ENCODE results near the gene PRR7.

The PRR7 gene

GRCh38 chr5:177472460-177473442 lies 26.1 kb downstream of the PRR7 start:
- TF ChIP-seq, protein P1, sequence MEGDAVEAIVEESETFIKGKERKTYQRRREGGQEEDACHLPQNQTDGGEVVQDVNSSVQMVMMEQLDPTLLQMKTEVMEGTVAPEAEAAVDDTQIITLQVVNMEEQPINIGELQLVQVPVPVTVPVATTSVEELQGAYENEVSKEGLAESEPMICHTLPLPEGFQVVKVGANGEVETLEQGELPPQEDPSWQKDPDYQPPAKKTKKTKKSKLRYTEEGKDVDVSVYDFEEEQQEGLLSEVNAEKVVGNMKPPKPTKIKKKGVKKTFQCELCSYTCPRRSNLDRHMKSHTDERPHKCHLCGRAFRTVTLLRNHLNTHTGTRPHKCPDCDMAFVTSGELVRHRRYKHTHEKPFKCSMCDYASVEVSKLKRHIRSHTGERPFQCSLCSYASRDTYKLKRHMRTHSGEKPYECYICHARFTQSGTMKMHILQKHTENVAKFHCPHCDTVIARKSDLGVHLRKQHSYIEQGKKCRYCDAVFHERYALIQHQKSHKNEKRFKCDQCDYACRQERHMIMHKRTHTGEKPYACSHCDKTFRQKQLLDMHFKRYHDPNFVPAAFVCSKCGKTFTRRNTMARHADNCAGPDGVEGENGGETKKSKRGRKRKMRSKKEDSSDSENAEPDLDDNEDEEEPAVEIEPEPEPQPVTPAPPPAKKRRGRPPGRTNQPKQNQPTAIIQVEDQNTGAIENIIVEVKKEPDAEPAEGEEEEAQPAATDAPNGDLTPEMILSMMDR (IDR thresholded peaks at IDR 0.05; ENCODE audit: control insufficient read depth, extremely low read depth, insufficient read depth) = no peak
- DNase-seq (ENCODE audit: low read depth) = no peak

DNA sequence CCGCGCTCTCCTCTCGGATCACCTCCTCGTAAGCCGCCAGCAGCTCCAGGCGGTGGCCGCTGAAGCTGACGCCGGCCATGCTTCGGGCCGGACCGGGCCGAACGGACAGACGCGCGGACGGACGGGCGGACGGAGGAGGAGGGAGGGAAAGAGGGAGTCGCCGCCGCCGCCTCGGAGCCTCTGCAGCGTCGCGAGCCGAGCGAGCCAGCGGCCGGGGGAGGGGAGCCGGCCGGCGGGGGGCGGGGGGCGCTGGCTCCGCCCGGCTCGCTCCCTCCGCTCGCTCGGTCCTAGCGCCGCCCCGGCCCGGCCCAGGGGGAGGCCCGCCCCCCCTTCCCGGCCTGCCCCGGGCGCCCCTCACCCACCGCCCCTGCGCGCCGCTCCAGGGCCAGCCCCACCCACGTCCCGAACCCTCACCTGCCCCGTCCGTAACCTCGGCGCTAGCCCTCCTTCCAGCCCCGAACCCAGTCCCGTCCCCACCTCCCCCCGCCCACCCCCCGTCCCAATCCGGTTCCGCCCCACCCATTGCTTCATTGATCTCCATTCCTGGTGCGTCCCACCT lies 26.9 kb downstream of the PRR7 start, which contains the start of gene DBN1:
Gene DBN1, minus strand, starts transcription at position 192 of the 559 bp plus-strand sequence. Its CDS starts 113 bp downstream, at position 79.
- TF ChIP-seq, protein P1 (IDR thresholded peaks at IDR 0.05; ENCODE audit: control insufficient read depth, extremely low read depth, insufficient read depth) = no peak
- DNase-seq (ENCODE audit: low read depth) = no peak
- H3K4me3 ChIP-seq (ENCODE audit: low read depth, low read length) = peak within 1 kb of the TSS; percentile 81

More at GRCh38 chr5:177472460-177473442, 26.1 kb downstream of the PRR7 start:
- H3K4me3 ChIP-seq (ENCODE audit: low read depth, low read length) = peak overlapping the region; percentile 81

DNA sequence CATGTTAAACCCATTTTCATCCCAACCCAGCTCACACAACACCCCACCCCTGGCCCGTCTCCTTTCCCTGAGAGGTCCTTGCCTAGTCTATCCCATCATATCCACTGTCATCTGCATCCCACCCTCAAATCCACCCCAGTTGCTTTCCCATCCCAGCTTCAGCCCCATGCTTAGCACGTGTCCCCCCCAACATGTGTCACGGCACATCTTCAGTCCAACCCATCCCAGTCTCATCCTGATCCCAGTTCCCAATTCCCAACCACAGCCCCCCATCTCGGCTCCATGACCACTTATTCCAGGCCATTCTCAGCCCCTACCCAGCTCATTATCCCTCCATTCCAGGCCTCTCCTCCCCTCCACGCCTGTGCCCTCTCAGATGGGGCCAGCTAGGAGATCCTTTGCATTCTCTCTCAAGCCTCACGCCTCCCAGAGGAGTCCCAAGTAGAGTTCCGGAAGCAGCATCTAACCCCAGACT lies 27.4 kb downstream of the PRR7 start:
- H3K4me3 ChIP-seq (ENCODE audit: low read depth, low read length) = no peak overlapping the region

DNA sequence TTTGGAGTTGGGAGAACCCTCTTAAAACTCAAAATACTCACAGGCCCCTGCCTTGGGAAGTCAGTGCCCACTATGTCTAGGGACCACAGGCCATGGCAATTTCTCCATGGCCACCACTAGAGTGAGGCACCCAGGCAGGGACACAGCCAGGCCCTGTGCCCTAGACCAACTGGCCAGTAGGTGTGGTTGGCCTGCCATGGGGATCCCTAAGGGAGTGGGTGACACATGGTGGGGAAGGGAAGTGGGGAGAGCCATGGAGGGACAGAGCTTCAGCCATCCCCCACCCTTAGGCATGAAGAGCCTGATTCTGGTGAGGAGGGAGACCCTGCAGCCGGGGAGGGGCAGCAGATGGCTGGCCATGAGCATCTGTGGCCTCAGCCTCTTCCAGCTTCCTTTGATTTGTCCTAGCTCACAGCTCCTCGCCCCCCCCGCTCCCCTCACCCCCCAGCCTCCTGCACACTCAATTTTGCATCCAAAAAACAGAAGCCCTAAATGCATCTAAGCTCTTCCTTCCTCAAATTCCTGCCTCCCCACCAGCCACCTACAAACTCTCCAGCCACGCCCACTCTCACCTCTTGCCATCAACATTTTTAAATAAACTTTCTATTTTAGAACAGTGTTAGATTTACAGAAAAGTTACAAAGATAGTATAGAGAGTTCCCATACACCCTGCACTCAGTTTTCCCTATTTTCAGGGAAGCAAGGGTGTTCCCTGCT lies 28.4 kb downstream of the PRR7 start:
- no peak overlapping the region for H3K4me3 ChIP-seq (ENCODE audit: low read depth, low read length)
- TF ChIP-seq, protein P1 (IDR thresholded peaks at IDR 0.05; ENCODE audit: control insufficient read depth, extremely low read depth, insufficient read depth) = no peak
- no peak for DNase-seq (ENCODE audit: low read depth)

More for the DNA sequence above, 27.4 kb downstream of the PRR7 start:
- TF ChIP-seq, protein P1 (IDR thresholded peaks at IDR 0.05; ENCODE audit: control insufficient read depth, extremely low read depth, insufficient read depth) = no peak
- DNase-seq (ENCODE audit: low read depth) = no peak

DNA sequence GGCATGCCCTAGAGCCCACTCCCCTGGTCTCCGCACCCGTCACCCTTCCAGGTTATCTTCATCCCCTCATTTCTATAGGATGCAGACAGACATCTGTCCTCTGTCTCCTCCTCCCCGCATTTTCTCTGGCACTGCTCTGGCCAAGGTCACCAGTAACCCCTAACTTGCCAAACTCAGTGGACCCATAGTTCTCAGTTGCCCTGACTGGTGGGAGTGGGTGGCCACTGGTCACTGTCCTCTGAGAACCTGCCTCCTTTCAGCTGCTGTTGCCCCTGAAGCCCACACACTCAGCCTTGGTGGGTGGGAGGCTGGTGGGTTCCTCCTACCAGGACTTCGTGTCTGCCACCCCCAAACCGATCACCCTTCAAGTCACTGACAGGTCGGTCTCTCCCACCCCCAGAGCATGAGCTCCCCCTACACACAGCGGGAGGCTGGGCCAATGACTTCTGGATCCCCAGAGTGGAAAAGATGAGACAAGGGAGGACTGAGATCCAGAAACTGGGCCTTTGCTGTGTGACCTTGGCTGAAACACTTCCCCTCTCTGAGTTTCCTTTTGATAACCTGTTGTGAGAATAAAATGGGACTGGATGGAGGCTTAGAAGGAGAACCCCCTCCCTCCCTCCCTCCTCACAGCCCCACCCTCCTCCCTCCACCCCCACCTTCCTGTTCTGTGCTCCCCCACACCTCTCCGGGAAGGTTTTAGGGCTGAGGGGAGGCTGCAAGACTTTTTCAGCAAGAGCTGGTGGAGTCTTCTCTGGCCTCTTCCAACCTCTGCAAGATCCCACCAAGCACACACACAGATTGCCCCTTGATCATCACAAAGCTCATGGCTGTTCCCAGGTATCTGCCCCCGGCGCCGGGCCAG lies 29.2 kb downstream of the PRR7 start:
- DNase-seq (ENCODE audit: low read depth) = no peak
- TF ChIP-seq, protein P1 (IDR thresholded peaks at IDR 0.05; ENCODE audit: control insufficient read depth, extremely low read depth, insufficient read depth) = no peak

More for the DNA sequence above, 29.2 kb downstream of the PRR7 start:
- H3K4me3 ChIP-seq (ENCODE audit: low read depth, low read length) = no peak overlapping the region

All from LNCaP clone FGC (cell line).